IMR-90 (cell line): ENCODE results near the gene IMMT. TPM values are rescaled to one million over a fixed set of nuclear protein-coding genes. Genes with fewer than 3 reads are reported as not detected.

Experiments used
- ATAC-seq: fragments of 200-7000 bp; cut with Tn5 transposase; 2 replicates; pipeline ENCODE4 v1.9.1; 2020; ENCODE audit warnings: low read depth, mild to moderate bottlenecking, moderate library complexity
- BruUV-seq: library from RNA; stranded (reverse); fragments of 400-500 nt; replicated peaks from 2 replicates; lab custom pipeline; 2021; lab: Mats Ljungman, UMichigan
- CTCF ChIA-PET: fragments of 300-600 bp; formaldehyde crosslinking; extraction: SDS; loops from one replicate; lab custom pipeline; 2021; ENCODE audit warnings: antibody characterized with exemption; lab: Yijun Ruan, JAX
- POLR2A ChIA-PET: fragments of 300-600 bp; sonication (Branson Sonifier 250); formaldehyde crosslinking; loops from one replicate; lab custom pipeline; 2022; ENCODE audit warnings: antibody characterized with exemption; ENCODE audit not compliant: unreplicated experiment; lab: Charles Lee
- DNase-seq: peaks from one replicate; pipeline ENCODE4 v3.0.0; 2013
- H2AFZ ChIP-seq: replicated peaks from 2 replicates; pipeline ENCODE3; 2013; ENCODE audit warnings: low read length, mild to moderate bottlenecking; ENCODE audit not compliant: poor library complexity
- H2AK5ac ChIP-seq: 2 replicates; pipeline ENCODE4 v1.6.1; 2013; ENCODE audit warnings: low read depth, low read length, inconsistent platforms
- H2AK9ac ChIP-seq: replicated peaks from 2 replicates; pipeline ENCODE3; 2013; ENCODE audit warnings: mild to moderate bottlenecking, low read depth, low read length, moderate library complexity; ENCODE audit not compliant: poor library complexity
- H2BK120ac ChIP-seq: 2 replicates; pipeline ENCODE4 v1.6.1; 2013; ENCODE audit warnings: low read depth, low read length, inconsistent platforms
- H2BK15ac ChIP-seq: 3 replicates; pipeline ENCODE4 v1.6.1; 2013; ENCODE audit warnings: low read depth, low read length, inconsistent platforms
- H2BK20ac ChIP-seq: 2 replicates; pipeline ENCODE4 v1.6.1; 2013; ENCODE audit warnings: low read depth, mild to moderate bottlenecking, inconsistent platforms, low read length, moderate library complexity
- H2BK5ac ChIP-seq: 2 replicates; pipeline ENCODE4 v1.6.1; 2013; ENCODE audit warnings: mild to moderate bottlenecking, low read depth, low read length, inconsistent platforms; ENCODE audit not compliant: poor library complexity, severe bottlenecking
- H3K14ac ChIP-seq: replicated peaks from 2 replicates; pipeline ENCODE4 v1.6.1; 2013; ENCODE audit warnings: low read depth, low read length, inconsistent platforms
- H3K18ac ChIP-seq: 2 replicates; pipeline ENCODE4 v1.6.1; 2013; ENCODE audit warnings: low read depth, low read length, control low read depth
- H3K23ac ChIP-seq: 2 replicates; pipeline ENCODE4 v1.6.1; 2013; ENCODE audit warnings: low read depth, low read length, inconsistent platforms
- H3K27ac ChIP-seq: 2 replicates; pipeline ENCODE4 v1.5.1; 2013; ENCODE audit warnings: mild to moderate bottlenecking, control low read depth, low read length; ENCODE audit not compliant: insufficient read depth
- H3K27me3 ChIP-seq: 2 replicates; pipeline ENCODE4 v1.6.1; 2013; ENCODE audit warnings: low read length; ENCODE audit not compliant: control insufficient read depth, insufficient read depth
- H3K36me3 ChIP-seq: 2 replicates; pipeline ENCODE4 v1.6.1; 2013; ENCODE audit warnings: low read length, mixed read lengths; ENCODE audit not compliant: control insufficient read depth, insufficient read depth
- H3K4ac ChIP-seq: 2 replicates; pipeline ENCODE4 v1.6.1; 2013; ENCODE audit warnings: low read depth, low read length, inconsistent platforms
- H3K4me1 ChIP-seq: 2 replicates; pipeline ENCODE4 v1.6.1; 2013; ENCODE audit warnings: low read length, mixed read lengths; ENCODE audit not compliant: control insufficient read depth, insufficient read depth
- H3K4me2 ChIP-seq: 2 replicates; pipeline ENCODE4 v1.6.1; 2013; ENCODE audit warnings: low read depth, mild to moderate bottlenecking, control low read depth, low read length, moderate library complexity
- H3K4me3 ChIP-seq: 2 replicates; pipeline ENCODE4 v1.5.1; 2013; ENCODE audit warnings: low read depth, mild to moderate bottlenecking, control low read depth, low read length, moderate library complexity; ENCODE audit not compliant: insufficient read depth
- H3K56ac ChIP-seq: 2 replicates; pipeline ENCODE4 v1.6.1; 2013; ENCODE audit warnings: low read length, inconsistent platforms; ENCODE audit not compliant: insufficient read depth; ENCODE audit errors: extremely low read depth
- H3K79me1 ChIP-seq, 2 experiments: 2 replicates each; pipeline ENCODE4 v1.6.1; 2013; ENCODE audit warnings: low read length in 2 of 2, inconsistent platforms in 1 of 2, low read depth in 1 of 2
- H3K9ac ChIP-seq: 2 replicates; pipeline ENCODE4 v1.6.1; 2013; ENCODE audit warnings: low read depth, low read length, control low read depth
- H3K9me1 ChIP-seq: 2 replicates; pipeline ENCODE4 v1.6.1; 2013; ENCODE audit warnings: low read length, inconsistent platforms; ENCODE audit not compliant: insufficient read depth
- H3K9me3 ChIP-seq: 2 replicates; pipeline ENCODE4 v1.6.1; 2013; ENCODE audit warnings: low read length; ENCODE audit not compliant: control insufficient read depth, insufficient read depth
- H4K20me1 ChIP-seq: 2 replicates; pipeline ENCODE4 v1.6.1; 2013; ENCODE audit warnings: low read length, inconsistent platforms; ENCODE audit not compliant: insufficient read depth
- H4K5ac ChIP-seq: 2 replicates; pipeline ENCODE4 v1.6.1; 2013; ENCODE audit warnings: mild to moderate bottlenecking, low read depth, low read length, control low read depth
- H4K8ac ChIP-seq, 2 experiments: 2 replicates each; pipeline ENCODE4 v1.6.1; 2013; ENCODE audit warnings: low read depth in 2 of 2, low read length in 2 of 2, control low read depth in 1 of 2, inconsistent platforms in 1 of 2
- H4K91ac ChIP-seq: 2 replicates; pipeline ENCODE4 v1.6.1; 2013; ENCODE audit warnings: low read depth, low read length, inconsistent platforms; ENCODE audit not compliant: insufficient read depth
- BHLHE40 ChIP-seq: fragments of 150-350 bp; IDR thresholded peaks from 2 replicates; pipeline ENCODE4 v1.6.1; 2016; ENCODE audit warnings: mild to moderate bottlenecking, low read depth, low read length
- CEBPB ChIP-seq: IDR thresholded peaks from 2 replicates; pipeline ENCODE4 v1.6.1; 2012; ENCODE audit warnings: low read depth, low read length, improper control_type of control experiment
- CHD1 ChIP-seq: IDR thresholded peaks from 2 replicates; pipeline ENCODE4 v1.6.1; 2012; ENCODE audit warnings: low read depth, low read length, improper control_type of control experiment
- ELK1 ChIP-seq: fragments of 150-350 bp; IDR thresholded peaks from 2 replicates; pipeline ENCODE4 v1.6.1; 2016; ENCODE audit warnings: low read depth, mild to moderate bottlenecking, low read length, moderate library complexity, borderline replicate concordance
- FOS ChIP-seq: fragments of 150-350 bp; IDR thresholded peaks from 2 replicates; pipeline ENCODE4 v1.6.1; 2016; ENCODE audit warnings: low read depth, low read length
- MAFK ChIP-seq: IDR thresholded peaks from 2 replicates; pipeline ENCODE4 v1.6.1; 2012; ENCODE audit warnings: low read depth, low read length, improper control_type of control experiment
- MAZ ChIP-seq: IDR thresholded peaks from 2 replicates; pipeline ENCODE4 v1.6.1; 2012; ENCODE audit warnings: low read depth, mild to moderate bottlenecking, low read length, improper control_type of control experiment, moderate library complexity, borderline replicate concordance
- MXI1 ChIP-seq: IDR thresholded peaks from 2 replicates; pipeline ENCODE4 v1.6.1; 2012; ENCODE audit warnings: low read depth, mild to moderate bottlenecking, low read length, moderate library complexity, borderline replicate concordance
- NFE2L2 ChIP-seq: fragments of 150-350 bp; IDR thresholded peaks from 2 replicates; pipeline ENCODE4 v1.6.1; 2016; ENCODE audit warnings: low read depth, mild to moderate bottlenecking, low read length
- RAD21 ChIP-seq: IDR thresholded peaks from 2 replicates; pipeline ENCODE4 v1.6.1; 2012; ENCODE audit warnings: low read length, improper control_type of control experiment
- RCOR1 ChIP-seq: IDR thresholded peaks from 2 replicates; pipeline ENCODE4 v1.6.1; 2012; ENCODE audit warnings: mild to moderate bottlenecking, low read length, improper control_type of control experiment; ENCODE audit not compliant: insufficient replicate concordance
- RFX5 ChIP-seq: IDR thresholded peaks from 2 replicates; pipeline ENCODE4 v1.8.0; 2012; ENCODE audit warnings: low read depth, mild to moderate bottlenecking, low read length, moderate library complexity
- SMC3 ChIP-seq: fragments of 150-350 bp; IDR thresholded peaks from 2 replicates; pipeline ENCODE4 v1.6.1; 2016; ENCODE audit warnings: low read depth, mild to moderate bottlenecking, antibody characterized with exemption, low read length, moderate library complexity
- USF2 ChIP-seq: fragments of 150-350 bp; IDR thresholded peaks from 2 replicates; pipeline ENCODE4 v1.6.1; 2017; ENCODE audit warnings: mild to moderate bottlenecking, antibody characterized with exemption, low read length, low read depth
- WGBS, 2 experiments: methylation state at CpG; one replicate each; pipeline versions ENCODE4 v1.1.5 to v1.1.7; 2013; ENCODE audit warnings: missing lambda C conversion rate in 2 of 2; ENCODE audit not compliant: insufficient read length in 1 of 2; ENCODE audit errors: extremely low coverage in 2 of 2; 5-methylcytosine and 5-hydroxymethylcytosine counted together
- dilution Hi-C: fragments of 300-500 bp; cut with HindIII; formaldehyde crosslinking; loops from one replicate; pipeline ENCODE4 v1.14.3; 2018; ENCODE audit warnings: low sequenced_read_pairs; ENCODE audit not compliant: unreplicated experiment
- in situ Hi-C: fragments of 300-500 bp; cut with MboI; formaldehyde crosslinking; loops from 3 replicates; pipeline ENCODE4 v1.14.3; 2019; ENCODE audit warnings: low sequenced_read_pairs, inconsistent platforms, mixed read lengths
- intact Hi-C: fragments of 100-400 bp; cut with micrococcal nuclease; formaldehyde crosslinking; loops from 2 replicates; pipeline ENCODE4 v1.10.0; 2022
- polyA plus RNA-seq, 3 experiments: library from polyadenylated mRNA; depleted of rRNA; stranded (reverse); fragments of >200 nt; gene quantifications; 2 replicates each; pipeline ENCODE4 v1.2.3, GENCODE V29; 2012; ENCODE audit warnings: low replicate concordance in 1 of 3
- total RNA-seq: library from RNA; depleted of rRNA; stranded (reverse); fragments of >200 nt; gene quantifications from 2 replicates; pipeline ENCODE4 v1.2.3, GENCODE V29; 2012

Gene IMMT
- total and polyA plus RNA-seq, 2 of the 4 experiments (the other 2 are of a cell fraction), result 50.5 to 87.3 TPM

- intact Hi-C loops, result loop anchor here (10.0 kb wide), 1 partner anchor 322 kb away; no protein-coding TSS in a partner anchor
- Histone ChIP-seq H2BK120ac (no peak overlapping the region), H3K4me2 (no peak overlapping the region), H2AK5ac (no peak overlapping the region), H4K20me1 (peaks cover 3% of the 10 kb centered on the region; the same call in 1 of the 2 replicates), H4K5ac (no peak overlapping the region), H2BK5ac (no peak overlapping the region), H3K4me1 (no peaks in the 10 kb centered on the region), H3K4me3 (no peak overlapping the region), H3K79me1 (no peaks in the 10 kb centered on the region), H3K9me3 (no peaks in the 10 kb centered on the region), H3K23ac (no peak overlapping the region), H3K9me1 (peaks cover 2% of the 10 kb centered on the region; the same call in 1 of the 2 replicates), H2AK9ac (no peak overlapping the region), H2AFZ (no peak overlapping the region), H2BK20ac (no peak overlapping the region), H4K8ac (no peak overlapping the region), H3K27ac (no peak overlapping the region), H3K14ac (no peak overlapping the region), H2BK15ac (no peak overlapping the region), H3K36me3 (peaks cover 55% of the 10 kb centered on the region), H3K18ac (no peak overlapping the region), H3K56ac (no peak overlapping the region), H3K4ac (no peak overlapping the region), H3K9ac (no peak overlapping the region), H3K27me3 (no peaks in the 10 kb centered on the region), H4K91ac (no peak overlapping the region)
- in situ Hi-C loops, result no loop called here
- ATAC-seq (no peak), DNase-seq (no peak)
- dilution Hi-C loops, result no loop called here
- POLR2A ChIA-PET, result no interaction called here
- WGBS, 2 experiments, result no CpG with 5 or more reads among the region's 3 CpGs
- no TSS peak for BruUV-seq
- CTCF ChIA-PET, result interaction anchor here (0.6 to 0.7 kb wide), 2 partner anchors 63 to 293 kb away, joined by 3 to 5 read pairs; no protein-coding TSS in a partner anchor
- TF ChIP-seq BHLHE40 (no peak), SMC3 (no peak), MAZ (no peak), RAD21 (no peak), ELK1 (no peak), CEBPB (no peak), FOS (no peak), MXI1 (no peak), MAFK (no peak), USF2 (no peak), RCOR1 (no peak), CHD1 (no peak), RFX5 (no peak), NFE2L2 (no peak)
Observed at GRCh38 chr2:86142436-86143257, 52.6 kb downstream of the IMMT start.
